Measurements from ENCODE around the gene KRT2.
"Not testable (repeated sequence)": the region's sequence is repeated elsewhere in the genome, so short reads cannot be mapped to it uniquely, and the experiment has no call there.

The KRT2 gene

GRCh38 chr12:52685406-52685890, 33.4 kb upstream of the KRT2 start:
- DNase-seq (ENCODE audit: low spot score), result no peak
- FAIRE-seq, result no peak

DNA sequence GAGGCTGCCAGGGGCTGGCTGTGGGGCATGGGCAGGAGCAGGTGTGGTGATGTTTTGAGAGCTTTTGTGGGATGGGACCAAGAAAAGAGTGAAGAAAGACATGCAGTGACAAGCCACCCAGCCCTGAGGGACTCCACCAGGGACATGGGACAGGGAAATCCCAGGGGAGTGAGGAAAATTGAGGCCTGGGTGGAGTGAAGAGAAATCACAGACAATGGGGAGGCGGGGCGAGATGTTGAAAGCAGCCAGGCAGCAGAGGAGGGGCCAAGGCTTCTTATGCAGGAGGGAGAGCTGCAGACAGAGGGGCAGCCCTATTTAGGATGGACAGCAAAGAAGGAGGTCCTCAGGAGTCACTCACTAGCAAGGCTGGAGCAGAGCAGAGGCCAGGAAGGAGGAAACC, 32.4 kb upstream of the KRT2 start:
- no peak for FAIRE-seq
- DNase-seq (ENCODE audit: low spot score), result no peak

DNA sequence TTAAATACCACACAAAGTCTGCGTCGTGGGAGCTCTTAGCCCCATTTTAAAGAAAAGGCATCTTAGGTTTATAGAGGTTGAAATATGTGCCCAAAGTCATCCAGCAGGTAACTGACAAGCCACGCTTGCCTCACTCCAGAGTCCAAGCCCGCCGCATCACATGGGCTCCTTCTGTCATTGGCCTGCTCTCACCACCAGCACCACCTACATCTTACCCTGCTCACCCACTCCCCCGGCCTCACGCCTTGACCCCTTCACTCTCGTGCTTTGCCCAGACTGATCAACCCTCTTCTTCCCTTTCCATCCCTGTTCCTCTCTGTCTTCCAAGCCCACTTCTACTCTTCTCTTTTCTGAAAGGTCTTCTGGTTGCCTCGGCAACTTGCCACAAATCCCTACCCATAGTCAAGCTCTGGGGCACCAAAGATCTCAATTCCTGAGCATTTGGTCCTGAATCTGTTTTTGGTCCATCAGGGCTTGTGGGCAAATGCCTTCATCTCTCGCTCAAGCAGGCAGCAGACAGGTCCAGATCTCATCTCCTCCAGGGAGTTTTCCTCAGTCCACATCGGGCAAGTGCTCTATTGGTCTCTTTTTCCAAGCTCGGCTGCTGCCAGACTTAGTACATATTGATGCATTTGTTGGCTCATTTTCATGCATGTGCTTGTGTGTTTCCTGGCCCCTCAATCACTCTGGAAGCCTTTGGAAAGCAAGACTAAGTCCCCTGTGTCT, 31.7 kb upstream of the KRT2 start:
- FAIRE-seq, result no peak
- no peak for DNase-seq (ENCODE audit: low spot score)

GRCh38 chr12:52682938-52683574, 31.0 kb upstream of the KRT2 start:
- FAIRE-seq, result no peak
- no peak for DNase-seq (ENCODE audit: low spot score)

GRCh38 chr12:52682381-52682660, 30.3 kb upstream of the KRT2 start:
- FAIRE-seq (no peak), DNase-seq (ENCODE audit: low spot score) (no peak)

DNA sequence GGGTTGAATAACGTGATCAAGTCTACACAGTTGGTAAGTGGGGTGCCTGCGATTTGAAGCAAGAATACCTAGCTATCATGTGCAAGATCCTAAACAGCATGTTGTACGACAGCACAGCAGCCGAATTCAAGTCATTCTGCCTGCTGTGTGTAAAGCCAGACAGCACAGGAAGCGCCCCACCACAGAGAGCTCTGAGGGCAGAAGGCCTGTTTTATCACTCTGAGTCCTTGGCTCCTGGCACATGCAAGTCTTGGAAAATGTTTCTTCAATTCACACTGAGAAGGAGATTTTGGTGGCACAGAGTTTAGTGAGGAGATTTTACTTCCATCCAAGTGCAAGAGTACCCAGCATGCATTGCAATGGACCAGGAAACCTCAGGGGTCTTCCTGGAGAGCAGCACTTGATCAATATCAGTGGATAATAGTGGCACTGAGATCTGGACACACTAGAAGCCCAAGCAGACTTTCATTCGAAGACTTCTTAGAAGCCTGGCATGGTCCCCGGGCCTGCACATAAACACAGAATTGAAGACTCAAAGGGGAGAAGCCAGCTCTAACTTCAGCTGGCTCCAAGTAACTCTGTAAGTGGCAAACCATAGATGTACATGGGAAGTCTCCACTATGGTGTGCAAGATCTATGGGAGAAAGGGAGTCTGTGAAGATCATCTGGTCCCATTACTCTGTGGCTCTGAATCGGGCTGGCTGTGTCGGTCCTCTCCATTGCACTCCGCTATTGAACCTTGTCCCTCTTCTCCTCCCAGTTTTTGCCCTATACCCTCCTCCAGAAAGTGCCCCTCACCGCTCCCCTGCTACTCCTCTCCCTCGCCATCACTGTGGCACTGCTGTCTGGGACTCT, 29.7 kb upstream of the KRT2 start:
- FAIRE-seq (no peak), DNase-seq (ENCODE audit: low spot score) (no peak)

- DNase-seq (ENCODE audit: low spot score) (no peak), FAIRE-seq (no peak)
Measured at GRCh38 chr12:52680363-52680762, 28.4 kb upstream of the KRT2 start, which contains the start of gene KRT1. TSS of gene KRT1 (minus strand) at chr12:52680407. CDS start at chr12:52680348, 59 bp downstream.

- FAIRE-seq, result no peak
Measured at GRCh38 chr12:52679875-52680274, 27.9 kb upstream of the KRT2 start.

DNA sequence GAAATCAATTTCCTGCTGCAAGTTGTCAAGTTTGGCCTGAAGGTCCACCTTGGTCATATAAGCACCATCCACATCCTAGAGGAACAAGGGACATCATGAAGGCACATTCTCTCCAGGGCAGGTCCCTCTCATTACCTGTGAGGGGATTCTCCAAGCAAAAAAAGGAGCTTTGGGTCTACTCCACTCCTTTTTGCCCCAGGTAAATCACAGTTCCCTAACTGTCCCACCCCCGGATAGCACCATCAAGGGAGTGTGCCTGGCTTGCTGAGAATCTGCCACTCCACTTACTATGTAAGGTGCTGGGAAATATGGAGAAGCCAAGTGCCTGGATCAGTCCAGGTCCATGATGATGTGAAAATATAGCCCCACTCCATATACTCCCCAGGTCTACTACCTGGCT, 25.7 kb upstream of the KRT2 start:
- FAIRE-seq, result no peak
- no peak for DNase-seq (ENCODE audit: low spot score)

More at GRCh38 chr12:52679875-52680274, 27.9 kb upstream of the KRT2 start:
- DNase-seq (ENCODE audit: low spot score), result no peak

DNA sequence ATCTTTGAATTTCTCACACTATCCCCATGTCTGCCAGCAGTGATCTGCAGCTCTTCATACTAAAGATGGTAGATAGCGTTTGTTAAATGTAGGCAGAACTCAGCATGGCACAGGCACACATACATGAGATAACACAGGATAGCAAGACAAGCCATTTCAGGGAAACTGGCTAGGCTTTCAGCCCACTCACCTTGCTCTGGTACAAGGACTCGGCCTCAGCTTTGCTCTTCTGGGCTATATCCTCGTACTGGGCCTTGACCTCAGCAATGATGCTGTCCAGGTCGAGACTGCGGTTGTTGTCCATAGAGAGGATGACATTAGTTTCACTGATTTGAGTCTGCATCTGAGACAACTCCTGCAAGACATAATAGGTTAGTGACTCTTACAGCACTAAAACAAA, 25.1 kb upstream of the KRT2 start:
- no peak for DNase-seq (ENCODE audit: low spot score)
- no peak for FAIRE-seq

DNA sequence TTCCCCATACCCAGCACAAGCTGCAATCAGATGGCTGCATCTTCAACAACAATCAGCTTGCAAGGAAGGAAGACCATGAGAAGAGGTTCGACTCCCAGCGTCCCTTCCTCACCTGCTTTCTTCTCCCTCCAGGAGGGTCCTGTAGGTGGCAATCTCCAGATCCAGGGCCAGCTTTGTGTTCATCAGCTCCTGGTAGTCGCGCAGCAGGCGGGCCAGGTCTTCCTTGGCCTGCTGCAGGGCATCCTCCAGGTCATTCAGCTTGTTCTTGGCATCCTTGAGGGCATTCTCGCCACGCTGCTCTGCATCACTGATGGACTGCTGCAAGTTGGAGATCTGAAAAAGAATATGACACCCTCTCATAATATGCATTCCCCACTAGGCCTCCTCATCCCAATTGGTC, 24.2 kb upstream of the KRT2 start:
- no peak for DNase-seq (ENCODE audit: low spot score)
- FAIRE-seq, result no peak

GRCh38 chr12:52675301-52675701, 23.3 kb upstream of the KRT2 start:
- no peak for DNase-seq (ENCODE audit: low spot score)
- no peak for FAIRE-seq

- no peak for FAIRE-seq
- no peak for DNase-seq (ENCODE audit: low spot score)
Measured at GRCh38 chr12:52674433-52674775, 22.4 kb upstream of the KRT2 start.

GRCh38 chr12:52673713-52674432, 21.9 kb upstream of the KRT2 start:
- FAIRE-seq, result no peak
- no peak for DNase-seq (ENCODE audit: low spot score)

DNA sequence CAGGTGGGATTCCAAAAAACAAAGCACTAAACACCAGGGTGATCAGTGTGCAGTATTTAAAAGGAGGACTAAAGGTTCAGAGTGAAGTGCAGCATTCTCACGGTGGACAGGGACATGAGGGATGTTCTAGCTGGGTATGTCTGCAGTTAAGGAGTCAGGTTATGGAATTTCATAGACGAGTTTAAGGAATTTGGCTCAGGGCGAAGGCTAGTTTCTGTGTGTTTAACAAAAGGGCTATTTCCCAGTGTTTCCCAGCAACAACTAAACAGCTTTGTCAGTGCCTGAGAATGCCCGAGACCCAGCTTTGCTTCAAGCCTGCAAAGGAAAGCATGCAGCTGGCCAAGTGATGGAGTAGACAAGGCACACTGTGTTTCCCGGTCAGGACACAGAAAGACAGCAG, 21.2 kb upstream of the KRT2 start:
- no peak for DNase-seq (ENCODE audit: low spot score)
- no peak for FAIRE-seq

DNA sequence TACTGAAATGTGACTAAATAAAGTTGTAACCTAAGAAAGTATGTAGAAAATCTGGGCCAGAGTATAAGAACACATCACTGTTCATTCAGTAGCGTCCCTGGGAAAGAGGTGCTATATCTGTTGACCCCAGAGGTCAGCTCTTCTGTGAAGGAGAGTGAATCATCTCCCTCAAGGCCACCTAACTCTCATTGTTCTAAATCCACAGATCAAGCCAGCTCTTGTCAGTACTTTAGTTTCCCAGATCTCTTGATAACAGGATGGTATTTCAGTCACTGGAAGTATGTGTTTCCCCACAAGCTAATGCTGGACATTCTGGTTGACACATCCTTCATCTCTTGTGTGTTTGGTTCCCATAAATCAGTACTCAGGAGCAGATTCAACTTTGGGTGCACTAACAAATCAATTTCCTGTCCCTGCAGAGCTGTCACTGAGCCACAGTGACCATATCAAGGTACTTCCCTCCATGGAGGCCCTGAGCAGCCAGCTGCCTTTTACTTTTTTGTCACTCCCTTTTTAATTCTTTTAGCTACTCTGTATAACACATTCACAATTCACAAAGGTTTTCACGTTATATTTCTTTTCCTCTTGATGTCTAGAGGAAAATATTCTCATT, 20.4 kb upstream of the KRT2 start:
- DNase-seq (ENCODE audit: low spot score) (peak; percentile 34), FAIRE-seq (no peak)

- FAIRE-seq (no peak), DNase-seq (ENCODE audit: low spot score) (no peak)
Measured at GRCh38 chr12:52670961-52671360, 18.9 kb upstream of the KRT2 start.

DNA sequence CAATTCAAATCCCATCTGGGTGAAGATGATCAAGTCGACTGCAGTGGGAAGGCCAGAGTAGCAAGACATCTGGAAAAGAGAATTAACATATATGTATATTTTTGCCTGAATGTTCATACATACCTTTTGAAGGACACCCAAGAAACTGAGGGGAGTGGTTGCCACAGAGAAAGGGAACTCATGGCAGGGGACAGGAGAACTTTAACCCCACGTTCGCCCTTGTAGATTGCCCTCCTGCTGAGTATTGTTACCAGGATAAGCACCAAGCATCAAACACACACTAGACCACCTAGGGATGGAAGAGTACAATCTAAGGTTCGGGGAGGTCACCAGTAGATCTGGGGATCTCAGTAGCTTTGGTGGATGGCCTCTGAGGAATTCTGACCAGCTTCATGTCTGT, 18.5 kb upstream of the KRT2 start:
- no peak for DNase-seq (ENCODE audit: low spot score)
- no peak for FAIRE-seq

- not testable (repeated sequence) for DNase-seq (ENCODE audit: low spot score); FAIRE-seq
Measured at GRCh38 chr12:52669941-52670340, 17.9 kb upstream of the KRT2 start.

DNA sequence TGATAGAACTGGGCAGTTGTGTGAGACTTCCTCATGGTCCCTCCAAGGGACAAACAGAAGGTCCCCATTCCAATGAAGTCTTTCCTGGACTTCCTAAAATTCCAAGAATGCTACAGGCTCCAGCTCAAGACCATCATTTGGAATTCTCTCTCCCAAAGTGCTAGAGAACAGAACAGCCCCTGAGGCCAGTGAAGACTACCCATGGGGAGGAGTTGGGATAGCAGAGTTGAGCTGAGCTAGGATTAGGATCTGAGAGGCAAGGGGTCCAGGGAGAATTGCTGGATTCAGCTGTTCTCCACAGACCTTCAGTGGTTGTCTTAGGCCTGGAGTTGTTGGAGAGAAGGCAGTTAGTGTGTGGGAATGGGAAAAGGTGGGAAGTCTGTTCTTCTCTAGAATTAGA, 17.4 kb upstream of the KRT2 start:
- no peak for FAIRE-seq
- no peak for DNase-seq (ENCODE audit: low spot score)

DNA sequence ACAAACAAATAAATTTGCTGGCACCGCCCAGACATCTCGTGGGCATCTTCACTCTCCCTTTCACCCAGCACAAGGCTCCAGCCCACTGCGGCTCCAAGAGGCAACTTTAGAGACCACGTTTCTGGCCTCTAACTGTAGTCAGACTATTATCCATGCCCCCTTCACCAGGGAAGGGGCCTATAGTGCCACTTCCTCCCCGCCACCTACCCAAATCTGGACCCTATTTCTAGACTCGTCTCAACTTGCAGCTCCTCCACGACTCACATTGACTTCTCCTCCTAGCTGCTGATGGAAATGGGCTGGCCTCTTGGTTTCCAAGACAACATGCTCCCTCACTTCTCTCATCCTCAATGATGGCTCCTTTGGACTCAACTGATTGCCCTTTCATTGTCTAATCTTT, 15.9 kb upstream of the KRT2 start:
- FAIRE-seq (no peak), DNase-seq (ENCODE audit: low spot score) (no peak)

Measured in RCC 7860 (cell line).